Limb (tissue), 2 donors: Measurements from ENCODE around the gene ATN1.

Source experiments
- DNase-seq, 2 donors: peaks; one replicate each; pipeline ENCODE4 v3.0.0-alpha.2; 2016; ENCODE audit errors: extremely low spot score in 2 of 2

The ATN1 gene

DNA sequence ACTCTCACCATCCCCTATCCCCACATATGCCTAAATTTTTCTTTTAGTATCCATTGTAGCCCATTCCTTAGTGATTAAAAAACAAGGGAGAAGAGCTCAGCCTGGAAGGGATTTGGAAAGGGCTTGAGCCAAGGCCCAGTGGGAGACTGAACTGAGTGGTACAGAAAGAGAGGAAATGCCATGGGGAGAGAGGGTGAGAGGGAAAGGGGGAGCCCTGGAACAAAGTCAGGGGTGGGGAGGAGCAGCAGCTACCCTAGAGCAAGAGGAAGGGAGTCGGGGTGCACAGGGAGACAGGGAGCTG lies 2.6 kb upstream of the ATN1 start:
- DNase-seq: no peak

DNA sequence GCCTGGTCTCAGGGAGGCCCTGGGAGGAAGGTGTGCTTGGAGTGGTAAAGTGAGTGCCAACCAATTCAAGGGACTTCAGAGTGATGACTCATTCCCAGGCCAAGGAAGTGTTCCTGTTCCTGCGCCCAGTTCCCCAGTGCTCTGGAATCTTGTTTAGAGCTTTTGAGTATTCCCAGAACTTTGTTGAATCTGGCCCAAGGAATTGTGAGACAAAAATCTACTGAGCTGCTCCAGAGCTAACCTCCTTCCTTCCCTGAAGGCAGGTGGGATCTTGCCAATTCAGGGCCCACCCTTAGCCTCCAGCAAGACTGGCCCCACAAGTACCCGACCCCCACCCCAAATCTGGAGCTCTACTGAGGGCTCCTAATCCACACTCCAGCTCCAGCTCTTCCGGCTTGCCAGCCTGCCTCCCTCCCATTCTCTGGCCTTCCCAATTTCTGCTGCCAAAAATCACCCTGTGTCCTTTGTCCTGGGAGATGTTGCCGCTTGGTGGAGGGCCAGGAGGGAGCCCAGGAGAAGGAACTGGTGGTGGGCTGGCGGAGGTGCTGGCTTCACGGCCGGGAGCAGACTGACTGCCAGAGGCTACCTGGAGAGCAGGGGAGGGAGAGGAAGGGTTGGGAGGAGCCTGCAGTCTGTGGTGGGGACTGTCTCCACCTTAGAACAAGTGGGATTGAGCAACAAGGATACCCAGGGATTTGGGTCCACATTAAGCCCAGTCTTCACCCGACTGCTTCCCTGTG lies 2.0 kb upstream of the ATN1 start:
- DNase-seq: peak; percentile 72 to 85

DNA sequence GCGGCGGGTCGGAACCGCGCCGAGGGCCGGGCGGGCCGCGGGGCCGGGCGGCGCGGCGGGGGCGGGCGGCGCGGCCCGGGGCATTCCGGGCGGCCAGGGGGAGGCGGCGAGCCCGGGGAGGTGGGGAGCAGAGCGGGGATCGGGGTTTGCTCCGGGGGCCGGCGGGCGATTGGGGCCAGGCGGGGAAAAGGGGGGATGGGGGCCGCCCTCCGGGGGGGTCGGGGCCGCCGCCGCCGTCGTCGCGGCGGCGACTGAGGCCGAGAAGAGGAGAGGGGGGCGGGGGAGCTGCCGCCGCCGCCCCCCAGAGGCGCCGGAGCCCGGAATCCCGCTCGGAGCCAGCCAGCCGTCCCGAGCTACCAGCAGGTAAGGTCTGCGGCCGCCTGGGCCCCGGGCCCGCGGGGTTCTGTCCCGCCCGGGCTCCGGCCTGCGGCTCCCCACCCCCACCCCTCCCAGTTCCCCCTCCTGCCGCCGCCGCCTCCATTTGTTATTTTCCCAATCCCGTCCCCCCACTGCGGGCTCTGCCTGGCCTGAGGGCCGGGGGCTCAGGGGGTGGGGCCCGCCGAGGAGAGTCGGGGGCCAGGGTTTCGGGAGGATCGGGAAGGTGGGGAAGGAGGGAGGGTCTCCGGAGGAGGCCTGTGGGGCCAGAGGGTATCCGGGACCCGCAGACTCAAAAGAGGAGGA lies 403 bp downstream of the ATN1 start:
- DNase-seq: peak in 1 of 2 donors; percentile 74

DNA sequence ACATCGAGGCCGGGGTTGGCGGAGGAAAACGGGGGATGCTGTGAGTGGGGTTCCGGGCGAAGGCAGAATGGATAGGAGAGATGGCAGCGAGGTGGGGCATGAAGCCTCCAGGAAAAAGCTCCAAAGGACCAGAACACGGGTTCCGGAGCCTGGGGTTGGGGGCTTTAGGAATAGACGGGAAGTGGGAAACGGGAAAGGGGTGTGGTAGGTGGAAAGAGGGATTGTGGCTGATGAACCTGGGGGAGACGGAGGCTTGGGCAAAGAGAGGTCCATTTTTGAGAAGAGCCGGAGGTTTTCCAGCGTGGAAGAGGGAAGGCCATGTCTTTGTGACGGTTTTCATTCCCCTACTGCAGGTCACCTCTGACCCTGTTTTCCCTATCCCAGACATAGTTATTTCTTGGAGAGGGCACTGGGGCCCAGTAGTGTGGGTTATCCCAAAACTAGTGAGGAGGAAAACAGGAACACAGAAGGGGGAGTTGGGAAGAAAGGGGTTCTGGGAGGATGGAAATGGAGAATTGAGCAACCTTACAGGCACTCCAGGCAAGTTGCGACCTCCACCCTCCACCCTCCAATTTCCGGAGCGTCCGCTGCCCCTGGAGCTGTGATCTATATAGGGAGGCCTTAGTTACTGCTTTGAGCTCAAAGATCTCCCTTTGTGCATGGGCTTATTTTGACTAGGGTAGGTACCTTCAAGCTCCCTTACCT lies 1.1 kb downstream of the ATN1 start:
- peak in 1 of 2 donors; percentile 37 for DNase-seq

DNA sequence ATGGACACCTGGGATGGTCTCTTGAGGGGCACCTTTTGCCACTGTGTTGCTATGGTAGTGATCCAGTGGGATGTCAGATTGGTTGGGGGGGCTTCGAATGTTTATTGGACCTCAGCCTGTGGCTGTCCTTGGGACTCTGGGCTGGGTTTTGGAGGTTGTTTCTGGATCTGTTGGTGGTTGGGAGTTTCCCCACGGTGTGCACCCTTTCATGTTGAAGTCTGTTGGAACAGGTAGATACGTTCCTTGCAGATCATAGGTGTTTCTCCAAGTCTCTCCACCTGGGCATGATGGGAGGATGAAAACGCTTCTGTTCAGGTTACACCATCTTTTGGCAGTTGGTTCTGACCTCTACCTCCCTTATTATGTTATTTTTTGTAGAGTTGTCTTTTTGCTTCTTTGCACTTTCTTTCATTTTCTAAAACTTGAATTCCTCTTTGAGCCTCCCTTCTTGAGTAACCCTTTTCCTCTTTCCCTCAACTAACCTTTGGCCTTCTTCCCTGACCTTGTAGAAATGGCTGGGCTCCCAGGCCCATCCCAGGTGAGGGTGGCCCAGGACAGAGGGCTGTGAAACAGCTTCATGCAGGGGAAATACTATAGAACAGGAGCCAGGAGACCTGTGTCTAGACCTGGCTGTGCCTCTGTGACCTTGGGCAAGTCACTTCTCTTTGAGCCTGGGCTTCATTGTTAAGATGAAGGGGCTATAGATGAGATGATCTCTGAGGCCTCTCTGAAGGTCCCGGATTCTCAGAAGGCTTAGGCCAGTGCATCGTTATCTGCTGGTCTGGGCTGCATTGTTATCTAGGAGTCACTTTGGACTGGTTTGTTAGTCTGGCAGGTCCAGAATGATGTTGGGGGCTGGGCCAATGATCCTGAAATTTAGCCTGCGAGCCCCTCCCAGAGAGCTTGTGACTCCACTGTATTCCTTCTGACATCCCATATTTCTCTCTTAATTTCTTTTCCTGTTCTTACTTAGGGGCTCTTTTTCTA lies 2.0 kb downstream of the ATN1 start:
- no peak for DNase-seq

DNA sequence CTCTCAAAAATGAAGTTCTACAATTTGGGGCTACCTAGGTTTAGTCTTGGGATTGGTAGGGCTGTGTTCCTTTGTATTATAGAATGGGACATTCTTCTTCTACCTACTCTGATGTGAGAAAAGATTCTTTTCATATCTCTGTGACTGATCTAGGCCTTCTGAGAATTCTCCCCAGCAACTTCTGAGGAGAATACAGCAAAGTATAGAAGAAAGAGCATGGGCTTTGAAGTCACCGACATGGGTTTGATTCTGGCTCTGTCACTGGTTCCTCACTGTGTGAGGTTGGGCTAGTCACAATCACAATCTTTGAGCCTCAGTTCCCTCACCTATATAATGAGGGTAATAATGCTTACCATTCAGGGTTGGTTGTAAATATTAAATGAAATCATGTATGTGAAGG lies 5.0 kb downstream of the ATN1 start:
- DNase-seq: no peak

DNA sequence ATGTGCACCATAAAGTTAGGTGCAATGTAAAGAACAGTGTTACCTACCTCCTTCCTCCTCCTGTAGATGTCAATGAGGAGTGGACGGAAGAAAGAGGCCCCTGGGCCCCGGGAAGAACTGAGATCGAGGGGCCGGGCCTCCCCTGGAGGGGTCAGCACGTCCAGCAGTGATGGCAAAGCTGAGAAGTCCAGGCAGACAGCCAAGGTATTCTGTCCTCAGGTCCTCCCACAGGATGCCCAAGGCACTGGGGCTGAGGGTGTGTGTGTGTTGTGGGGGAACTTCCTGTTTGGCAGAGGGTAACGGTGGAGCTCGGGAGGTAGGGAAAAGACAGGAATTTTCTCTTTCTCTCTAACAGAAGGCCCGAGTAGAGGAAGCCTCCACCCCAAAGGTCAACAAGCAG lies 6.4 kb downstream of the ATN1 start:
- no peak for DNase-seq

DNA sequence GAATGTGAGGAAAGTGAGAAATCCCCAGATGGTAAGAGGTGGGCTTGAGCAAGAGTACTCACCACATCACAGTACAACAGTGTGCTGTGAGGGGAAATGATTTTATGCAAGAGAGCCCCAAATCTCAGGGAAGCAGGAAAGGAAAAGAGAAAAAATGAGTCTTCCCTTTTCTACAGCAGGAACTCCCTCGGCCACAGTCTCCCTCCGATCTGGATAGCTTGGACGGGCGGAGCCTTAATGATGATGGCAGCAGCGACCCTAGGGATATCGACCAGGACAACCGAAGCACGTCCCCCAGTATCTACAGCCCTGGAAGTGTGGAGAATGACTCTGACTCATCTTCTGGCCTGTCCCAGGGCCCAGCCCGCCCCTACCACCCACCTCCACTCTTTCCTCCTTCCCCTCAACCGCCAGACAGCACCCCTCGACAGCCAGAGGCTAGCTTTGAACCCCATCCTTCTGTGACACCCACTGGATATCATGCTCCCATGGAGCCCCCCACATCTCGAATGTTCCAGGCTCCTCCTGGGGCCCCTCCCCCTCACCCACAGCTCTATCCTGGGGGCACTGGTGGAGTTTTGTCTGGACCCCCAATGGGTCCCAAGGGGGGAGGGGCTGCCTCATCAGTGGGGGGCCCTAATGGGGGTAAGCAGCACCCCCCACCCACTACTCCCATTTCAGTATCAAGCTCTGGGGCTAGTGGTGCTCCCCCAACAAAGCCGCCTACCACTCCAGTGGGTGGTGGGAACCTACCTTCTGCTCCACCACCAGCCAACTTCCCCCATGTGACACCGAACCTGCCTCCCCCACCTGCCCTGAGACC lies 7.8 kb downstream of the ATN1 start:
- DNase-seq: no peak

DNA sequence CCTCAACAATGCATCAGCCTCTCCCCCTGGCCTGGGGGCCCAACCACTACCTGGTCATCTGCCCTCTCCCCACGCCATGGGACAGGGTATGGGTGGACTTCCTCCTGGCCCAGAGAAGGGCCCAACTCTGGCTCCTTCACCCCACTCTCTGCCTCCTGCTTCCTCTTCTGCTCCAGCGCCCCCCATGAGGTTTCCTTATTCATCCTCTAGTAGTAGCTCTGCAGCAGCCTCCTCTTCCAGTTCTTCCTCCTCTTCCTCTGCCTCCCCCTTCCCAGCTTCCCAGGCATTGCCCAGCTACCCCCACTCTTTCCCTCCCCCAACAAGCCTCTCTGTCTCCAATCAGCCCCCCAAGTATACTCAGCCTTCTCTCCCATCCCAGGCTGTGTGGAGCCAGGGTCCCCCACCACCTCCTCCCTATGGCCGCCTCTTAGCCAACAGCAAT lies 8.5 kb downstream of the ATN1 start:
- no peak for DNase-seq

DNA sequence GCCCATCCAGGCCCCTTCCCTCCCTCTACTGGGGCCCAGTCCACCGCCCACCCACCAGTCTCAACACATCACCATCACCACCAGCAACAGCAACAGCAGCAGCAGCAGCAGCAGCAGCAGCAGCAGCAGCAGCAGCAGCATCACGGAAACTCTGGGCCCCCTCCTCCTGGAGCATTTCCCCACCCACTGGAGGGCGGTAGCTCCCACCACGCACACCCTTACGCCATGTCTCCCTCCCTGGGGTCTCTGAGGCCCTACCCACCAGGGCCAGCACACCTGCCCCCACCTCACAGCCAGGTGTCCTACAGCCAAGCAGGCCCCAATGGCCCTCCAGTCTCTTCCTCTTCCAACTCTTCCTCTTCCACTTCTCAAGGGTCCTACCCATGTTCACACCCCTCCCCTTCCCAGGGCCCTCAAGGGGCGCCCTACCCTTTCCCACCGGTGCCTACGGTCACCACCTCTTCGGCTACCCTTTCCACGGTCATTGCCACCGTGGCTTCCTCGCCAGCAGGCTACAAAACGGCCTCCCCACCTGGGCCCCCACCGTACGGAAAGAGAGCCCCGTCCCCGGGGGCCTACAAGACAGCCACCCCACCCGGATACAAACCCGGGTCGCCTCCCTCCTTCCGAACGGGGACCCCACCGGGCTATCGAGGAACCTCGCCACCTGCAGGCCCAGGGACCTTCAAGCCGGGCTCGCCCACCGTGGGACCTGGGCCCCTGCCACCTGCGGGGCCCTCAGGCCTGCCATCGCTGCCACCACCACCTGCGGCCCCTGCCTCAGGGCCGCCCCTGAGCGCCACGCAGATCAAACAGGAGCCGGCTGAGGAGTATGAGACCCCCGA lies 9.1 kb downstream of the ATN1 start:
- DNase-seq: no peak

DNA sequence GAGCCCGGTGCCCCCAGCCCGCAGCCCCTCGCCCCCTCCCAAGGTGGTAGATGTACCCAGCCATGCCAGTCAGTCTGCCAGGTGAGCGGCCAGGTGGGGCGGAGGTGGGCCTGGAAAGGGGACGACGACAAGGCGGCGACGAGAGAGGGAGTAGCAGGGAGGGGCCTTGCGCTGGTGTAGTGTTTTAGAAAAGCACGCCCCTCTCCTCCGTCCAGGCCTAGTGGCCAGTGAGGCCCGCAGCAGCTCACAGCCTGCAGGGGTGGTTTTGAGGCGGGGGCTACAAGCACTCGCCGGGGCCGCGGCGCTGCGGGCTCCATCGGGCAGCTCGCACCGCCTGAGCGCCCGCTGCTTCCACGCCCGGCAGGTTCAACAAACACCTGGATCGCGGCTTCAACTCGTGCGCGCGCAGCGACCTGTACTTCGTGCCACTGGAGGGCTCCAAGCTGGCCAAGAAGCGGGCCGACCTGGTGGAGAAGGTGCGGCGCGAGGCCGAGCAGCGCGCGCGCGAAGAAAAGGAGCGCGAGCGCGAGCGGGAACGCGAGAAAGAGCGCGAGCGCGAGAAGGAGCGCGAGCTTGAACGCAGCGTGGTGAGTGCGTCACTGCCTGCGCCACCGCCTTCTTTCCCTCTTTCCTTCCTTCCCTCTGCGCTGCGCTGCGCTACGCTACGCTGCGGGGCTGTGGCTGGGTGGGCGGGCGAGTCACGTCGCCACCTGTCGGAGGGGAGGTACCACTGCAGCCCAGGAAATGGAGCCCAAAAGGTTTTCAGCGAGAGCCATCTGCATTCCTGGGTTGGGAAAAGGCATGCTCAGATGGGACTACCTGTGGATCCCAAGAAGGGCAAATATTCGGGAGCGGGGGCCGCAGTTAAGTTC lies 10.0 kb downstream of the ATN1 start:
- DNase-seq: peak; percentile 95 to 96

DNA sequence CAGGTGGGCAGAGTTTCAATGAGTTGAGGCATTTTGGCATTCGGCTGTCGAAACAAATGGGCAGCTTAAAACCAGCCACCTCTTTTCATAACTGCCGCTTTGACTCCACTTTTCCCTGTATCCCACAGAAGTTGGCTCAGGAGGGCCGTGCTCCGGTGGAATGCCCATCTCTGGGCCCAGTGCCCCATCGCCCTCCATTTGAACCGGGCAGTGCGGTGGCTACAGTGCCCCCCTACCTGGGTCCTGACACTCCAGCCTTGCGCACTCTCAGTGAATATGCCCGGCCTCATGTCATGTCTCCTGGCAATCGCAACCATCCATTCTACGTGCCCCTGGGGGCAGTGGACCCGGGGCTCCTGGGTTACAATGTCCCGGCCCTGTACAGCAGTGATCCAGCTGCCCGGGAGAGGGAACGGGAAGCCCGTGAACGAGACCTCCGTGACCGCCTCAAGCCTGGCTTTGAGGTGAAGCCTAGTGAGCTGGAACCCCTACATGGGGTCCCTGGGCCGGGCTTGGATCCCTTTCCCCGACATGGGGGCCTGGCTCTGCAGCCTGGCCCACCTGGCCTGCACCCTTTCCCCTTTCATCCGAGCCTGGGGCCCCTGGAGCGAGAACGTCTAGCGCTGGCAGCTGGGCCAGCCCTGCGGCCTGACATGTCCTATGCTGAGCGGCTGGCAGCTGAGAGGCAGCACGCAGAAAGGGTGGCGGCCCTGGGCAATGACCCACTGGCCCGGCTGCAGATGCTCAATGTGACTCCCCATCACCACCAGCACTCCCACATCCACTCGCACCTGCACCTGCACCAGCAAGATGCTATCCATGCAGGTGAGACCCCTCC lies 10.8 kb downstream of the ATN1 start:
- DNase-seq: no peak

DNA sequence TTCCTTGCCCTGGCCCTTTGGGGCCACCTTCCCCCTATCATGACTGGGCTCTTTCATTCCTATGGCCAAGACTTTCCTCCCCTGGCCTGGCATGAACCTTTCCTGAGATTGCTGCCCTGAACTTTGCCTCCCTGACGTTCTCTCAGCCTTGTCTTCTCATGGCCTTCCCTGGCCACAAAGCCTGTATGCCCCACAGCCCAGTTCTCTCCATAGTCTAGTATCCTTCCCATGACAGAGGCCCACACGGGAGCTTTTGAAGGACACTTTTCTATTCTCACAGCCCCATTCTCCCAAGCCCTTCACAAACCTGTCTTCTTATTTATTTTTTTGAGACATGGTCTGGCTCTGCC lies 11.4 kb downstream of the ATN1 start:
- no peak for DNase-seq

DNA sequence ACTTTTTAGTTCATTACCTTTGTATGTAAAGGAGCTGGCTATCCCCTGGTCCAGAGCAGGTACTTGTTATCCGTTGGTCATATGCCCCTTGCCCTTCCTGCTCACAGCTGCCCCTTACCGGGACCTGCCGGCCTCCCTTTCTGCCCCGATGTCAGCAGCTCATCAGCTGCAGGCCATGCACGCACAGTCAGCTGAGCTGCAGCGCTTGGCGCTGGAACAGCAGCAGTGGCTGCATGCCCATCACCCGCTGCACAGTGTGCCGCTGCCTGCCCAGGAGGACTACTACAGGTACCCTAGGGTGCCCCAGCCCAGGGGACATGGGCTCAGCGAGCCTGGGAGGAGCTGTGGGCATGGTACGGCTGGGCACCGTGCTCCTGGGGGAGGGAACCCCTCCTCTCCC lies 13.5 kb downstream of the ATN1 start:
- no peak for DNase-seq

DNA sequence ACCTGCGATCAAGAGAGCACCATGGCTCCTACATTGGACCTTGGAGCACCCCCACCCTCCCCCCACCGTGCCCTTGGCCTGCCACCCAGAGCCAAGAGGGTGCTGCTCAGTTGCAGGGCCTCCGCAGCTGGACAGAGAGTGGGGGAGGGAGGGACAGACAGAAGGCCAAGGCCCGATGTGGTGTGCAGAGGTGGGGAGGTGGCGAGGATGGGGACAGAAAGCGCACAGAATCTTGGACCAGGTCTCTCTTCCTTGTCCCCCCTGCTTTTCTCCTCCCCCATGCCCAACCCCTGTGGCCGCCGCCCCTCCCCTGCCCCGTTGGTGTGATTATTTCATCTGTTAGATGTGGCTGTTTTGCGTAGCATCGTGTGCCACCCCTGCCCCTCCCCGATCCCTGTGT lies 14.0 kb downstream of the ATN1 start:
- DNase-seq: no peak

DNA sequence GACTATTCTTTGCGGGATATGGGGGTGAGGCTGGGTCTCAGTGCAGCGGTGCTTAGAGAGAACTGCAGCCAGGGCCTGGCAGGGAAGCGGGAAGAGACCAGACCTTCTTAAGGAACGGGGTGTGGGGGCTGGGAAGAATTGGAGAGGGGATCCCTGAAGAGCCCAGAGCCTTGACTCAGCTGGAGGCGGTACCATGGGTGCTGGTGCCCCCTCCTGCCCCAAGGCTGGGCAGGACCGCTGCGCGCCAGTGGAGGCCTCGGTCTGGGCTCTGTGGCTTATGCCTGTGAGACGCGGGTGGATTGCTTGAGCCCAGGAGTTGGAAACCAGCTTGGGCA lies 14.5 kb downstream of the ATN1 start:
- no peak for DNase-seq

DNA sequence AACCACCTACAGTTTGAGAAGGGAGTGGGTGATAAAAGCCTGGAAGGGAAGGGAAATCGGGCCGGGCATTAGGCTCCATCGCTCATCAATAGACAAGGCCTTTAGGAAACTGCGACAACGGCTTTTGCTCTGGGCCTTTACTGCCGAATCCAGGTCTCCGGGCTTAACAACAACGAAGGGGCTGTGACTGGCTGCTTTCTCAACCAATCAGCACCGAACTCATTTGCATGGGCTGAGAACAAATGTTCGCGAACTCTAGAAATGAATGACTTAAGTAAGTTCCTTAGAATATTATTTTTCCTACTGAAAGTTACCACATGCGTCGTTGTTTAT lies 15.6 kb downstream of the ATN1 start:
- peak; percentile 80 to 94 for DNase-seq

DNA sequence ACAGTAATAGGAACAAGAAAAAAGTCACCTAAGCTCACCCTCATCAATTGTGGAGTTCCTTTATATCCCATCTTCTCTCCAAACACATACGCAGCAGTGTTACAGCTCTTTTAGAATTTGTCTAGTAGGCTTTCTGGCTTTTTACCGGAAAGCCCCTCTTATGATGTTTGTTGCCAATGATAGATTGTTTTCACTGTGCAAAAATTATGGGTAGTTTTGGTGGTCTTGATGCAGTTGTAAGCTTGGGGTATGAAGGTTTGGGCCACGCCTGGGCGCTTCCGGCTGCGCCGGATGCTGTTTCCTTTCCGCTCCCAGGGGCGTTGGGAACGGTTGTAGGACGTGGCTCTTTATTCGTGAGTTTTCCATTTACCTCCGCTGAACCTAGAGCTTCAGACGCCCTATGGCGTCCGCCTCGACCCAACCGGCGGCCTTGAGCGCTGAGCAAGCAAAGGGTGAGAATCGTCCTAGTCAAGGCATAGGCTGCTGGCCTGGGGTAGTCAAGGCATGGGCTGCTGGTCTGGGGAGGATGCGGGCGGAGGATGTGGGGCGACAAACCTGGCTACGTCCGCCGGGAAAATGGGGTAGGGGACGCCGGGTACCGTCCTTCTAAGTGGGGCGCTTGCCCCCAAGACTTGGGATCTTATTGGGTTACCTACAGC lies 16.1 kb downstream of the ATN1 start, which contains the start of the genes C12orf57 and RNU7-1:
C12orf57 (plus strand) TSS at position 301 of the 659 bp plus-strand sequence; CDS start at position 401, 100 bp downstream.
RNU7-1 (plus strand) TSS at position 95 of the 659 bp plus-strand sequence.
- DNase-seq: peak; percentile 86 to 88
